Tongue (tissue), 2 donors: ENCODE measurements around the gene LTBP1. TPM values are rescaled to one million over a fixed set of nuclear protein-coding genes. Genes with fewer than 3 reads are reported as not detected.

Experiments used
- DNase-seq: peaks from one replicate; pipeline ENCODE4 v3.0.0-alpha.2; 2015
- total RNA-seq: library from RNA; depleted of rRNA; stranded (reverse); fragments of >200 nt; gene quantifications from one replicate; pipeline ENCODE4 v1.2.3, GENCODE V29; 2014

LTBP1 gene
- total RNA-seq, 1 donor from 2014 or later, result 167 TPM

DNA sequence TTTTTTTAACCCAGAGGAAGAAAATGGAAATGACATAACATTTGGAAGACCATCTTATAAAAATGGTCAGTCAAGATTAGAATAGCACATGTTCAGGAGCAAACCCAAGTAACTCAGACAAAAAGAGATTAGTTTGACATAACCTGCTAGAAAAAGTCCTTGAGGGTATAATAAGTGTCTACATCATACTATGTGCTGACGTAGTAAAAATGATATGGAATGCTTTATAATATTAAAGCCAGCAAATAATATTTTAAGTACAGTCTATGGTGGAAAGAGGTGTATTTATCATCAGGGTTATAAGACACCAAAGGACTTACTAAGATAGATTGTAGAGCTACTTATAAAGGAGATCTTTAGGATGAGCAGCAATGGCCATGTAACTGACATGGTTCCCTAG is 169.0 kb downstream of the LTBP1 start:
- DNase-seq, result no peak

DNA sequence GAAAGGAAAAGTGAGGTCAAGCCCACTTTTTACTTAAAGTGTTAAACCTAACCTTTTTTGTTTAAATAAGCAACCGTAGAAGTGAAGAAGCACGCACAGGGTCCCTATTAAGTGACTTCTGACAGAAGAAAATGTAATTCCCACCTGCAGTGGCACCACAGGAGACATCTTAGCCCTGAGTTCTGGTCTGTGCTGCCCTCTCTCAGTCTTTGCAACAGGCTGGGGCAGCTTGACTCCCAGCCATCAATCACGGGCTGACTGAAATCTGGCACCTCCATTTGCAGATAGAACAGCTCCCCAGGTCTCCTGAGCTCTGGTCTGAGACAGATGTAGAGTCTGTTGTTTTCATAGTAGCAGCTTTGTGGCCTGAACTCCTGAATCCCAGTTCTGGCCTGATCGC is 170.0 kb downstream of the LTBP1 start:
- DNase-seq, result no peak

DNA sequence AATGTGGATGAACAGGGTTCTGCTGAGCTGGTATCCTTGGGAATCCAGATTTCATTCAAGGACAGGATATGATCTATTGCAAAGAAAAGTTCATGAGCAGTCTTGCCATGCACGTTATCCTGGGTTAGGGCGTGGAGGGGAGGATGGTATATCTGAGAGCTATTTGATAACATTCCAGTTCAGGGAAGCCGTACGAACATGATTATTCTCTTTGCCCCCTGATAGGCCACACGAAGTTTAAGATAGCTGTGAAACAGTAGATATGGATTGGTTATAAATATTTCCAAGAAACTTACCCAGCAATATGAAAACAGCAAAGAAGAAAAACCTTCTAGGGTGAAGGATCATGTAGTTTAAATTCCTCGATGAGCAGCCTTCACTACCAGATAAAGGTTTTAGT is 171.9 kb downstream of the LTBP1 start:
- no peak for DNase-seq

DNA sequence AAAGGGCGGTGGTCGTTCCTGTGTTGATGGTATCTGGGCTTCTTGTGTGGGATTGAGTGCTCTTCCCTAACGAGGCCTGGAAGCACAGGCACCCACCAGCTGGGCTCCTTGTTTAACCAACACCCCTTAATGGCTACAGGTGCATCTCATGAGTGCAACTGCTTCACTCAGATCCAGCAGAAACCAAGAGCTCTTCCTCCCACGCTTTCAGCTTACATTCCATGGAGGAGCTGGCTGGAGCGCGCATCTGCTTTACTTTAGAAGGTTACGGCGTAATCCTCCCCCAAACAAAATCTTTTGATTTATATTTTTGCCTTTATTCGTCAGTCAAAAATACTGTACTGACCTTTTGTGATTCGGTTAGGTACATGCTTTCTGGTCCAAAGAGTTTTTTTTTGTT is 174.7 kb downstream of the LTBP1 start:
- no peak for DNase-seq

DNA sequence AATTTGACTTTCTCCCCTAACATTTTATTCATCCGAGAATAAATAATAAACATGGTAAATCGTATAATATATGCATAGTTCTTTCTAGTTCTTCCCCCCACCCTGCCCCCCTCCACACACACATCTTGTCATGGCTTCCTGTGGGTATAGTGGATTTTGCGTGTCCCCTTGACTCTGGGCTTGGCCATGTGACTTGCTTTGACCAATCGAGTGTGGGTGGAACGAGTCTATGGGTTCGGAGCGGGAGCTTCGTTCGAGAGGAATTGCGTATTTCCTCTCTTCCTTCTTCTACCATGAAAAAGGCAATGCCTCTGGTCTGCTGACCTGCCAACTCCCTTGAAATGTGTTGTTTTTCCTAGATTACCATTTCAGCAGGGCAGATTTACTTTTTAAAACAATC is 175.2 kb downstream of the LTBP1 start:
- DNase-seq, result no peak

DNA sequence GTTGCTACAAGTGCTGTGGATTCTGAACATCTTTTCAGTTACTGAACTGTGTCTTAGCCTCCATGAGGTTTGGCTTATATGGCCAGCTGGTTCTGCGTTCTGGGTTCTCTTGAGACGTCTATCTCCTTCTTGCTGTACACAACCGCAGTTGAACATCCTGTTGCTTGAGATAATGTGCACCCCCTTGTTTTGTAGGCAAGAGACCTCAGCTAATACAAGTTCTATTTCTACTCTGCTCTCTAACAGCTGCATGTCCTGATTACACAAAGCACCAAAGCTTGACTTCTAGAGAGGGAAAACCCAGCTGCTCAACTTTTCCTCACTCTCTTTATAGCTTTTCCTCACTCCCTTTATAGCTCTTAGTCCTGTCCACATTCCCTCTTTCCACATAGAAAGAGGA is 176.0 kb downstream of the LTBP1 start:
- peak; percentile 29 for DNase-seq

DNA sequence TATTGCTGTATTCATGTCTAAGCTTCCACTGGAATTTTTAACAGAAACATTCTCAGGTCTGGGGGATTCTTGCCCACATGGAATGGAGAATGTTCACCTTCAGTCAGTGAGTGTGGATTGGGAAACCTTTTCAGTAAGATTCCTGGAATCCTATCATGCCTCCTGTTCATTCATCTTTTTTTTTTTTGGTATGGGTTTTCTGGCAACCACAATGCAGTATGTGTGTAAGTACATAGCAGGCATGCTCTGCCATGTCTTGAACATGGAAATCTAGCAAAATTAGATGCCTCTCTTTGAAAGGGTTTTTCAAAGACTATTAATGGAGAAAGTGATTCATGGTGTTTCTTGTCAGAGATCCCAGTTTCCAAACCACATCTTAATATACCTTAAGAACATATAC is 176.5 kb downstream of the LTBP1 start:
- DNase-seq, result peak; percentile 28

DNA sequence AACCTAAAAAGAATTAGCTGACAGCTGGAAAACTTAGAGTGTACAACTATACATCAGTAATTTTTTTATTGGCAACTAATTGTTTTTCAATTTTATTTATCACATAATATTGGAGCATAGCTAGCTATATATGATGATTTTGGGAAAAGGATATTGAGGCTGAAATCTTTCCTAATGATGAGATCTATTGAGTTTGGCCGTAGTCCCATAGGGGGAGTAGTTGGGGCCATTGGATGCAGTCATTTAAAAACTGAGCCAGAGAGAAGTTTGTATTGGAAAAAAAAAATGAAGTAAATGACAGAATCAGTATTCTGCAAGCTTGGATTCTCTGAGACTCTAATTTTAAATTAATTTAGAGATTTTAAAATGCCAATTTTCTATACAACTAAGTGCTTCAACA is 179.8 kb downstream of the LTBP1 start:
- DNase-seq, result no peak

DNA sequence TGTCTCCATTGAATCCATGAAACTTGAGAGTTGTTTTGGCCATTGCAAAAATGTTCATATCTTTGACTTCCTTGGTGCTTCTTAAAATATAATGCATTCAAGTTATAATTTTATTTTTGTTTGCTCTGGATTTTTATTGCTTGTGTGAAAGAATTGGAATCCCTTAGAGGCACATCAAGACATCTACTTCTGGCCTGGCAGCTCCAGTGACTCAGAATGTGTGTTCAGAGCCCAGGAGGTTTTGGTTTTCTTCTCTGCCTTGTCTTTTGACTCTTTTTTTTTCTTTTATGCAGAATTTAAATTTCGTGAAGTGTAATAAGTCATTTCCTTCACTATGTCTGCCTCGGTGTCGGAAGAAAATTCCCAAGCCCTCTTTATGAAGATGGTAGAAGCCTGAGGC is 180.2 kb downstream of the LTBP1 start:
- no peak for DNase-seq

DNA sequence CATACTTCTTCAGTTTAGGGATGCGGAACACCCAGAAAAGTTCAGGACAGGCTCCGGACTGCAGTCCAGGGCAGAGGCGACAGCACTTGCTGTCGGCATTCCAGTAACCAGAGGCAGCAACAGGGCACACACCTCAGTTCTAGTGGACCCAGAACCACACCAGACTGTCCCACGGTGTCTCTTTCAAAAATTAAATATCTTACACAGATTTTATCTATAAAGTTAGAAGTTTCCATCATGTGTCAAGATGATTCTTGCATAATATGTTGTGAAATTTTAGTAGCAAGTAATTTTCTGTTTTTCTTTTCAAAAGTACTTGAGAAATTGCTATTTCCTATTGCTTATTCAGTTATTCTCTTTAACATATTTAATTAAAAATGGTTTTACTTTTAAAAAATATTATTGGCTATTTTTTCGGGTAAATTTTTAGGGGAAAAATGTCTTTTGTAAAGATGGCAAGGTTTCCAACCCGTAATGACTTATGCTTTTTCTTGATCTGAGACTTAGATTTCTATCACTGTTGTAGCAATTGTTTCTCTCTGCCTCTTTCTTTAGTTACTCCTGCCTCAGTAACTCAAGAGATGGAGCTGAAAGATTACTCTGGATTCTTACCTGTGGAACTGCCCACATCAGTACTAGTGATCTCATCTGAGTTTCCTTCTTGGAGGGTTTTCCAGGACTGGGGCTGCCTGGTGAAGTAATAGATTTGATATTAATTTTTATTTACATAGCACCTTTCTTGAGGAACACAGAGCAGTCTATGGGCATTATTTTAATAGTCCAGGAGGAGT is 182.7 kb downstream of the LTBP1 start:
- no peak for DNase-seq

DNA sequence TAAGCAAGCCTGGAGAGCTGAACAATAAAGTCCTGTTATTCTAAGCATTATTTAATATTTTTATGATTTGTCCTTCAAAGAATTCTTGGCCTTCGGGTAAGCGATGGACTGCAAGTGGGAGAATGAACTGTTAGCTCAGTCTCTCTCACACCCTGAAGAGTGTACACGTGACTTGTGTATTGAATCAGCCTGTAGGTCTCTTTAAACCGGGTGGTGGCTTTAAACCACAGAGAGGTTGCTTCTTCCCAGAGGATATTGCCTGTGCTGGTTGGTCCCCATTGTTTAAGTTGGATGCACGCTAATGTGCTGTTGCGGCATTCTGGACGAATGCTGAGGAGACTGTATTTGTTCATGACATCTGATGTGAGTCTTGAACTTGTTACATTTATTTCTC is 183.3 kb downstream of the LTBP1 start:
- DNase-seq, result no peak

DNA sequence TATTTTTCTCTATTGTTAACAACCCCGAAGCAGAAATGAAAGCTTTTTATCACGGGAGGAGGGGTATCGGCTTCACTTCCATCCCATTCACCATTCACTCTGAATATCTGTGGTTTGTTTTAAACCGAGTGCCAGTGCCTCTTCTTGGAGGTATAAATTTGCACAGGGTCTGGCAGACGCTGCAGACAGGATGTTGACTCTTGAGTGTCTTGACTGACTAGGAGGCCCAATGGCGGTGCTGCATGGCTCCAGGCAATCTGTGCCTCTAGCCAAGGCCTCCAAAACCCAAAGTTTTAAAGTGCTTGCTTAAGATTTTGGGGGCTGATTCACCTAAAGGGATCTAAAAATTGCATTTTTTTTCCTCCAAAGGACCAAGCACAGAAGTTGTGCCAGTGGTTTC is 183.8 kb downstream of the LTBP1 start:
- DNase-seq, result no peak

DNA sequence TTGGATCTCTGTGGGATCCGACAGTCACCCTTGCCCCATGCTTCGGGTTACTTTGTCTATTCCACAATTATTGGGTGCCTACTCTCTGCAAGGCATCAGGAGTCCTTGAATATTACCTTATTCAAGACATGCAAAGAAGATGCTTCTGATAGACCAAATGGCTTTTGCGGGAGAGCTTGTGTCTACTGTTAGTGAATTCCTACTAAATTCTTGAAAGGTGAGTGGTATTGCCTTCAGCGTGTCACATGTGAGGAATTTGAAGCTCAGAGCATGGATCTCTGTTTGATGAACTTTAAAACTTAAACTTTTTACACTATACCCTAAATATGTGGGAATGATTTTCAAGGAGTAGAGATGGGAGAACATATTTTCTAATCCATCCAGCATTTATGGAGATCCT is 184.4 kb downstream of the LTBP1 start:
- no peak for DNase-seq

DNA sequence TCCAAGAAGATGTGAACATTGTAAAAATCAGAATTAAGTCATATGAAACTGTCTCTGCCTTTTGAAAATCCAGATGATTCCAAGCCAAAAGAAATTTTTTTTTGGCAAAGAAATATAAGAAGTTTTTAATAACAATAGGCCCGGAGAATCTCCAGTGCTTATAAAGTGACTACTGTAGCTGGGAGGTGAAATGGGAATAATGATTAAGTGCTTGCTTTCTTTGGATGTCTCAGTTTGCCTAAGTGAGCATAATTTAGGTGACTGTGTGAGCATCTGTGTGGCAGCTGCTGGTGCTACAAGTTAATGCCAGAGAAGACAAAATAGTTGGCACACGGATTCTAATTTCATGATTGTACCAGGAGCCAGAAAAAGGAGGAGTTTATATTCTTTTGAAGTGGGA is 185.0 kb downstream of the LTBP1 start:
- DNase-seq, result peak; percentile 74

DNA sequence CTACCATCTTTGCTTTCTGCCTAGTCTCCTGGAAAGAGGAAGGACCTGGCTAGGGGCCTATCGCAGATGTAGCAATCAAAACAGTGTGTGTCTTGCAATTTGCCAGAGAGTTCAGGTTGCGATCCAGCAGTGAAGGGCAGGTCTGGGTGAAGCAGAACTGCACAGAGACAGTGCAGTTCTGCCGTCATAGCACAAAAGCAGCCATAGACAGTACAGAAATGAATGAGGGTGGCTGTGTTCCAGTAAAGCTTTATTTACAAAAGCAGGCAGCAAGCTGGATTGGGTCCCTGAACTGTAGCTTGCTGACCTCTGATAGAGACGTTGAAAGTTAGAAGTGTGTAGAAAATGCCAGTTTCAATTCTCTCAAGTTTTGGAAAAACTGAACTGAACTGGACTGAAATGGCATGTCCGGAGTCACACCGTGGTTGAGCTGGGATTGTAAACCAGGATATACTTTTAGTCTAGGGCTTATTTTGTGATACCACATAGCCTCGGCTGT is 186.8 kb downstream of the LTBP1 start:
- no peak for DNase-seq

DNA sequence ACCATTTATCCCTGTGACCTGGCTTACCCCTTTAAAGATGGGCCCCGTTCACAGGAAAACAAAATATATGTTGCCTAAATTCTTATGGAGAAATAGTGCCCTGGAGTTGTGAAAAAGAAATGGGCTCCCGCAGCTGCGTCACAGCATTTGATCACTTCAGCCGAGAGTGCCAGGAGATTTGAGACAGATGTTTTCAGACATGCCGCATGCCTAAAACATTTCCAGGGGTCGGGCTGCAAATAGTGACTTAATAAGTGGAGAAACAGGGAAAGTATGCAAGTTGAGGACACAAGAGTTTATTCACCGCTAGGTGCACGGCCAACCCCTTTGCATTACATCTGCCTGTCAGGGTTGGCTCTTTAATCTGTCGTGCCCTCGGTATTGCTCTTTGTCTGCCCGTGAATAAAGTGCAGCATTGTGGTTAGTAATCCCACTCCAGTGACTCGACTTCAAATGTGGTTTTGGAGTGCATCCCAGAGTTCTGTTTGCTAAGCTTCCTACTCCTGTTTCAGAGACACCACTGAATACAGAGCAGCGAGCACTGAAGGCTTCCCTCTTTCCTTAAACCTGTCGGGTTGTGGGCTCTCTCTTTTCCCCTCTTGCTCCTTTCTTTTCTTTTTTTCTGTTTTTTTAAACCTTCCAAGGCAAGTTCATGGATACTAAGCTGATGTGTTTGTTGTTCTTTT is 187.5 kb downstream of the LTBP1 start:
- DNase-seq, result peak; percentile 95

DNA sequence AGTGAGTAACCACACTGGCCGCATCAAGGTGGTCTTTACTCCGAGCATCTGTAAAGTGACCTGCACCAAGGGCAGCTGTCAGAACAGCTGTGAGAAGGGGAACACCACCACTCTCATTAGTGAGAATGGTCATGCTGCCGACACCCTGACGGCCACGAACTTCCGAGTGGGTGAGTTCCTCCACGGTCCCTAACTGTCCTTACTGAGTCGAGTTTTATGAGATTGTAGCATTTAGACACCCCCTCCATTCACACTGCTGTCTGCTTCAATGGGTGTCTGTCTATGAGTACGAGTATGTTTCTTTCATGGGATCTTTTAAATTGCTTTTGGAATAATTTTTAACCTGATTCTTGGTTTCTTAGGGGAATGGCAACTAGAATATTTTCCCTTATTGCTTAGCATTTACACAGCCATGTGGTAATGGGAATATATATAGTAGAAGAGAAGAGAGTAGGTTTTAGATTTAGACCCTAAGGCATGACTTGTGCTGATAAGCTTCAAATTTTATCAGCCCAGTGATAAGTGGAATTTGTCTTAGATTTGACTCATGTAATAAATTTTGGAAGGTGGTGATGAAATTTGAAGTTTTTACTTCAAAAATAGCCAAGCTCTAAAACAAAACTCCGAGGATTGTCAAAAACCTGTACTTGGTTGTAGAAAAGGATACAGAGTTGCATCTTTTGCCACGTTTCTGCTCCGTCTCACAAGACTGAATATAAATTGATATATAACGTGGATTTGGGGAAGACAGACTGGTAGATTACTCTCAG is 188.2 kb downstream of the LTBP1 start:
- DNase-seq, result peak; percentile 70

DNA sequence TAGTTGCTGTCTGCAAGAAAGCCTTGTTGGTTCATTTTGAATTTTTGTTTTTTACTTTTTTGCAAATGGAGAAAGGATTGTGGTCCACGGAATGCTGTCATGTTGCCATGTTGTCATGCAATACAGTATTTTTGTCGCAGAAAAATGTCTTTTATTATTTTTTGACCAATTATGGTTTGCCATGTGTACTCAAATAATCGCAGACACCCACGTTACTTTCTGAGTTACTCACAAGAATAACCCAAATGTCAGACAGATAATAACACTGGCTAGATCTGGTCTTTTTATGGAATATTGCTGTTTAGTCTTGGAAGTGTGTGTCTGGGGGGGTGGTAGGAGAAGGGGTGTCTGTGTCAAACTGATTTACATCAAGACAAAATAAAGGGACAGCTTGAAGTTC is 188.9 kb downstream of the LTBP1 start:
- DNase-seq, result no peak

DNA sequence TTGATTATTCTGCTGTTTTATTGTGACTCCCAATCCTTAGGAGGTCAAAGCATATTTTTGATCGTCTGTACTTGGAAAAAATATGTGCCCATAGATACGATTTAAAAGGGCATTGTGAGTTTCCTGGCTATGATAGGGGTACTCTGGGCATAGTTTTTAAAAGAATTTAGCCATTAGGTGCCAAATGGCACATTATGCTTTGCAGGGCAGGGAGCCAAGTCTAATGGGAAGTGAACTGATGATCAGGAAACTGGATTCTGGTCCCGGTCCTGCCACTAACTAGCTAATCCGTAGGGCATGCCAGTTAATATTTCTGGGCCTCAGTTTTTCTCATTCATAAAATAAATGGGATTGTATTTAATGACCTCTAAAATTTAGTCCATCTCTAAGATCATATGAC is 189.3 kb downstream of the LTBP1 start:
- no peak for DNase-seq

DNA sequence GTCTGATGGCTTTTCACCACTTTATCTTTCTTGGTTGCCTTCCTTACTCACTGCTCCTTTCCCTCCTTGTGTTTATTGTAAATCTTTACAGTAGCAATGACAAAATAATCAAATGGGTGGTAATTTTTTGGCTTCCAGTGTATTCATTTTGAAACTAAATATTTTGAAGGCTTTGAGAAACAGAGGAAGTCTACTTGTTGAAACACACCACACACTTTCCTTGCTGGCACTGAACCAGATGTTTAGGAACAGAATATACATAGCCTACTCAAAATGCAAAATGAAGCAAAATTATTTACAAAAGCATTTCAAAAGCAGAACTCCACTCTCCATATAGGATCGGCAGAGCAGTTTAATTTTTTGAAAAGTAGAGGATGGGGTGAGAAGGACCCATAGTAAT is 189.8 kb downstream of the LTBP1 start:
- DNase-seq, result peak; percentile 47

DNA sequence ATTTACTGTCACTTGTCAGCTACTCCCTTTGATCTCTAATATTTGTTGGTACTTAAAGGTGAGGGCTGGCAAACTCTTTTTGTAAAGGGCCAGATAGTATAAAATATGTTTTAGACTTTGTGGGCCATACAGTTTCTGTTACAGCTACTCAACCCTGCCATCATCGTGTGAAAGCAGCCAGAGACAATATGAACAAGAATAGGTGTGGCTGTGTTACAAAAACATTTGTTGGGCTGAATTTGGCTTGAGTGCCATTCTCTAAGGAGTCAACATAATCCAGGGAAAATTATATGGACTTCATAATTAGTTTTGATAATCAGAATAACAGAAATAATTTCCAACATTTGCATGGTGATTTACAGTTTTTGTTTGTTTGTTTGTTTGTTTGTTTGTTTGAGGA is 190.6 kb downstream of the LTBP1 start:
- no peak for DNase-seq

DNA sequence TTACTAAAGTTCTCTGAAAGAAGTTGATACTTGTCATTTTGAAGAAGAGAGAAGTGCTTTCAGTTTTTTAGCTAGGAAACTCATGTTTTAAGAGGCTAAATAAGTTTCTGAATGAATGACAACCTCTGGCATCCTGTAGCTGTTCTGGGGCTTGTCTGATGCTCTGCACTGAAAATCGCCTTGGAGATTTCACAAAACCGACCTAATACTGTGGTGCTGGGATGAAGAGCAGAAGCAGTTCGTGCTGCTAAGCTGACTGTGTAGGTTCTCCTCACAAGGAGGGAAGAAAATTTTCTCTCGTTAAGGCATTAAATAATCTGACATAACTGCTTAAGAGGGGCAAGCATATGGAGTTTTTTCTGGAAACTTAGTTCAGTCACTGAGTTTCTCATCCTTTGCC is 193.2 kb downstream of the LTBP1 start:
- DNase-seq, result peak; percentile 47

DNA sequence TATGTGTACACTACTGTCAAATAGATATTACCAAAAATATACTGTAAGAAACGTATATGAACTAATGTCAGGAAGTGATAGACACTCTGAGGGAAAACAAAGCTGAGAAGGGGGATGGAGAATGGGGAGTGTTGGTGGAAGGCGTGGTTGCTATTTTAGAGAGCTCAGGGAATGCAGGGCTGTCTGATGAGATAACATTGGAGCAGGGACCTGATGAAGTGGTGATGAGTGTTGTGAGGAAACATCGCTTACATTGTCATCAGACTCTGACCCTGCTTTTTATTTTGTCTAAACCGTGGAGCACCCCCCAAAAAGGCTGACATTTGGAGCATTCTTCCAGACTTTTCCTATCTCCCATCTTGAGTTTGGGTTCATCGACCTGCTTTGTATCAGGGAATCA is 194.7 kb downstream of the LTBP1 start:
- no peak for DNase-seq
